H1 (cell line): ENCODE measurements around the gene BMPR1A. TPM values are rescaled to one million over a fixed set of nuclear protein-coding genes. Genes with fewer than 3 reads are reported as not detected.

Experiments used
- CTCF ChIA-PET: fragments of 300-600 bp; sonication (Branson Sonifier 250); formaldehyde crosslinking; loops from one replicate; lab custom pipeline; 2021; ENCODE audit not compliant: partially characterized antibody; lab: Charles Lee
- POLR2A ChIA-PET: fragments of 300-600 bp; sonication (Branson Sonifier 250); formaldehyde crosslinking; loops from one replicate; lab custom pipeline; 2021; ENCODE audit warnings: inconsistent platforms; ENCODE audit not compliant: partially characterized antibody; lab: Charles Lee
- DNase-seq, 2 experiments: peaks; one replicate each; pipeline versions ENCODE4 v3.0.0 to v3.0.0-alpha.2; 2010 to 2022; ENCODE audit warnings: low spot score in 2 of 2, low read depth in 1 of 2, mixed read lengths in 1 of 2
- FAIRE-seq: peaks from 2 replicates; lab custom pipeline; 2011; peaks lifted over from hg19 to GRCh38; lab: Jason Lieb, UNC
- H2AFZ ChIP-seq: 2 replicates; pipeline ENCODE4 v1.8.1; 2012; ENCODE audit warnings: low read length, inconsistent platforms
- H2AK5ac ChIP-seq: 2 replicates; pipeline ENCODE4 v1.6.1; 2013; ENCODE audit warnings: low read depth, low read length
- H2BK120ac ChIP-seq: replicated peaks from 2 replicates; pipeline ENCODE3; 2013; ENCODE audit warnings: low read depth, low read length, inconsistent platforms
- H2BK12ac ChIP-seq: 2 replicates; pipeline ENCODE4 v1.6.1; 2013; ENCODE audit warnings: low read depth, low read length
- H2BK15ac ChIP-seq: 2 replicates; pipeline ENCODE4 v1.6.1; 2013; ENCODE audit warnings: low read length
- H2BK20ac ChIP-seq: 2 replicates; pipeline ENCODE4 v1.6.1; 2013; ENCODE audit warnings: low read length
- H2BK5ac ChIP-seq: 2 replicates; pipeline ENCODE4 v1.6.1; 2013; ENCODE audit warnings: low read depth, low read length
- H3K14ac ChIP-seq: 2 replicates; pipeline ENCODE4 v1.6.1; 2013; ENCODE audit warnings: inconsistent platforms; ENCODE audit not compliant: insufficient read length
- H3K18ac ChIP-seq: 2 replicates; pipeline ENCODE4 v1.6.1; 2013; ENCODE audit warnings: low read length; ENCODE audit errors: extremely low read depth
- H3K23ac ChIP-seq: 2 replicates; pipeline ENCODE4 v1.6.1; 2013; ENCODE audit warnings: inconsistent platforms; ENCODE audit not compliant: insufficient read length
- H3K23me2 ChIP-seq: 2 replicates; pipeline ENCODE4 v1.6.1; 2013; ENCODE audit warnings: low read depth, low read length
- H3K27ac ChIP-seq: 2 replicates; pipeline ENCODE4 v1.6.1; 2011; ENCODE audit warnings: low read depth, low read length, inconsistent platforms
- H3K27me3 ChIP-seq, 4 experiments: replicated peaks in 1 of 4; 1 replicate in 1 of 4; 2 replicates in 3 of 4; pipeline versions ENCODE4 v1.6.1 to v1.8.1; 2011 to 2013; ENCODE audit warnings: low read length in 3 of 4, mild to moderate bottlenecking in 3 of 4, inconsistent platforms in 2 of 4, mixed read lengths in 2 of 4, moderate library complexity in 1 of 4; ENCODE audit not compliant: control insufficient read depth in 3 of 4, insufficient read depth in 3 of 4; ENCODE audit errors: extremely low read depth in 1 of 4
- H3K36me3 ChIP-seq, 4 experiments: 2 replicates each; pipeline versions ENCODE4 v1.6.1 to v1.8.1; 2011 to 2013; ENCODE audit warnings: mild to moderate bottlenecking in 4 of 4, low read length in 3 of 4, moderate library complexity in 2 of 4, control low read depth in 1 of 4, inconsistent platforms in 1 of 4; ENCODE audit not compliant: insufficient read depth in 4 of 4, control insufficient read depth in 2 of 4
- H3K4ac ChIP-seq: replicated peaks from 2 replicates; pipeline ENCODE3; 2013; ENCODE audit warnings: low read length, low read depth, mixed read lengths, inconsistent platforms; ENCODE audit not compliant: insufficient read length
- H3K4me1 ChIP-seq, 4 experiments: replicated peaks in 1 of 4; 1 replicate in 1 of 4; 2 replicates in 3 of 4; pipeline versions ENCODE4 v1.6.1 to v1.8.1; 2011 to 2013; ENCODE audit warnings: low read length in 3 of 4, inconsistent platforms in 2 of 4, mixed read lengths in 1 of 4; ENCODE audit not compliant: insufficient read depth in 4 of 4, control insufficient read depth in 3 of 4
- H3K4me2 ChIP-seq, 2 experiments: 2 replicates each; pipeline versions ENCODE4 v1.6.1 to v1.8.1; 2011 to 2013; ENCODE audit warnings: low read depth in 2 of 2, low read length in 2 of 2, control low read depth in 1 of 2, inconsistent platforms in 1 of 2, mild to moderate bottlenecking in 1 of 2; ENCODE audit not compliant: insufficient read depth in 1 of 2
- H3K4me3 ChIP-seq, 4 experiments: fragments of 200-600, 300-600 bp in 1 of 4; sonication (generic), shearing (Covaris generic), sonication (Bioruptor Twin) in 1 of 4; 2 replicates each; pipeline versions ENCODE4 v1.5.1 to v1.8.1; 2011 to 2016; ENCODE audit warnings: low read length in 4 of 4, low read depth in 3 of 4, control low read depth in 2 of 4, inconsistent platforms in 2 of 4, mild to moderate bottlenecking in 2 of 4, mixed read lengths in 1 of 4, moderate library complexity in 1 of 4; ENCODE audit not compliant: insufficient read depth in 2 of 4; ENCODE audit errors: extremely low read depth in 1 of 4
- H3K56ac ChIP-seq: replicated peaks from 2 replicates; pipeline ENCODE3; 2013; ENCODE audit warnings: low read depth, mild to moderate bottlenecking, mixed read lengths, low read length, inconsistent platforms; ENCODE audit not compliant: insufficient read length
- H3K79me1 ChIP-seq: 2 replicates; pipeline ENCODE4 v1.6.1; 2013; ENCODE audit warnings: low read depth, low read length, control low read depth
- H3K79me2 ChIP-seq, 2 experiments: 2 replicates each; pipeline versions ENCODE4 v1.6.1 to v1.8.1; 2012 to 2013; ENCODE audit warnings: low read length in 2 of 2, mild to moderate bottlenecking in 2 of 2, inconsistent platforms in 1 of 2; ENCODE audit not compliant: insufficient read depth in 2 of 2, control insufficient read depth in 1 of 2
- H3K9ac ChIP-seq, 4 experiments: replicated peaks in 1 of 4; 1 replicate in 1 of 4; 2 replicates in 3 of 4; pipeline versions ENCODE4 v1.6.1 to v1.8.1; 2011 to 2013; ENCODE audit warnings: low read depth in 3 of 4, low read length in 3 of 4, control low read depth in 2 of 4, mild to moderate bottlenecking in 2 of 4, moderate library complexity in 2 of 4, inconsistent platforms in 1 of 4; ENCODE audit errors: extremely low read depth in 1 of 4
- H3K9me3 ChIP-seq, 2 experiments: 2 replicates each; pipeline versions ENCODE4 v1.6.1 to v1.8.1; 2012 to 2013; ENCODE audit warnings: mild to moderate bottlenecking in 2 of 2, moderate library complexity in 2 of 2, control low read depth in 1 of 2, inconsistent platforms in 1 of 2, low read depth in 1 of 2, low read length in 1 of 2, mixed read lengths in 1 of 2; ENCODE audit not compliant: insufficient read depth in 2 of 2
- H4K20me1 ChIP-seq, 2 experiments: replicated peaks in 1 of 2; 2 replicates each; pipeline versions ENCODE3 to v1.8.1; 2011 to 2013; ENCODE audit warnings: inconsistent platforms in 2 of 2, low read length in 2 of 2, mild to moderate bottlenecking in 1 of 2; ENCODE audit not compliant: insufficient read depth in 2 of 2, control insufficient read depth in 1 of 2
- H4K5ac ChIP-seq: 2 replicates; pipeline ENCODE4 v1.6.1; 2013; ENCODE audit warnings: low read length, low read depth, mixed read lengths, inconsistent platforms; ENCODE audit not compliant: insufficient read length
- H4K8ac ChIP-seq: 2 replicates; pipeline ENCODE4 v1.8.0; 2013; ENCODE audit warnings: mild to moderate bottlenecking, moderate library complexity, low read length, inconsistent platforms; ENCODE audit not compliant: insufficient read depth; ENCODE audit errors: extremely low read depth
- H4K91ac ChIP-seq: replicated peaks from 2 replicates; pipeline ENCODE3; 2013; ENCODE audit warnings: low read length, mixed read lengths, inconsistent platforms; ENCODE audit not compliant: insufficient read length
- CHD2 ChIP-seq: IDR thresholded peaks from 2 replicates; pipeline ENCODE4 v1.6.1; 2012; ENCODE audit warnings: low read length, improper control_type of control experiment
- EP300 ChIP-seq, 2 experiments: IDR thresholded peaks; 1 replicate in 1 of 2; 2 replicates in 1 of 2; pipeline ENCODE4 v1.6.1; 2011 to 2012; ENCODE audit warnings: low read depth in 2 of 2, low read length in 2 of 2, mild to moderate bottlenecking in 2 of 2, borderline replicate concordance in 1 of 2, inconsistent platforms in 1 of 2, moderate library complexity in 1 of 2
- NANOG ChIP-seq: IDR thresholded peaks from 2 replicates; pipeline ENCODE4 v1.6.1; 2011; ENCODE audit warnings: low read length, low read depth, mild to moderate bottlenecking, inconsistent platforms; ENCODE audit not compliant: insufficient read depth, poor library complexity, severe bottlenecking
- PHF8 ChIP-seq: fragments of 200-600 bp; sonication (generic); conservative IDR thresholded peaks from 2 replicates; pipeline ENCODE4 v1.7.1; 2012; ENCODE audit warnings: low read depth, mild to moderate bottlenecking, inconsistent platforms, low read length, moderate library complexity
- TAF1 ChIP-seq: IDR thresholded peaks from 2 replicates; pipeline ENCODE4 v1.6.1; 2011; ENCODE audit warnings: mild to moderate bottlenecking, low read depth, low read length
- ZNF274 ChIP-seq: IDR thresholded peaks from 2 replicates; pipeline ENCODE4 v1.7.0; 2012; ENCODE audit warnings: low read length, borderline replicate concordance; ENCODE audit errors: extremely low read depth
- WGBS, 2 experiments: shearing (Covaris generic) in 1 of 2; methylation state at CpG; one replicate each; pipeline versions ENCODE4 v1.1.6 to v1.1.7; 2013 to 2015; ENCODE audit warnings: low lambda C conversion rate in 2 of 2, mixed read lengths in 2 of 2, inconsistent platforms in 1 of 2, low coverage in 1 of 2, missing lambda C conversion rate in 1 of 2; ENCODE audit not compliant: insufficient replicate concordance in 2 of 2, insufficient coverage in 1 of 2, insufficient read length in 1 of 2; ENCODE audit errors: extremely low coverage in 1 of 2, missing lambda C conversion rate in 1 of 2; 5-methylcytosine and 5-hydroxymethylcytosine counted together
- polyA plus RNA-seq, 7 experiments: library from polyadenylated mRNA; depleted of rRNA in 3 of 7; stranded (reverse) in 5 of 7; unstranded in 2 of 7; fragments of >200 nt in 5 of 7; fragments of 200-250 nt in 2 of 7; gene quantifications; 1 replicate in 5 of 7; 2 replicates in 1 of 7; 4 replicates in 1 of 7; pipeline versions ENCODE4 v1.2.1 to v1.2.3, GENCODE V29; 2011 to 2013; ENCODE audit warnings: missing spikeins in 2 of 7, mixed read lengths in 2 of 7
- total RNA-seq: library from RNA; stranded (reverse); fragmentation: NEBNext Ultra II Directional; extraction: Animal tissue kit (Norgen Biotek cat#: 25700); gene quantifications from 2 replicates; pipeline ENCODE4 v1.2.1, GENCODE V29; 2021

The BMPR1A gene
- total and polyA plus RNA-seq, 2 of the 8 experiments (the other 6 are each of a cell fraction or from before 2014, with no cell fraction given) = 34.4 to 129 TPM

DNA sequence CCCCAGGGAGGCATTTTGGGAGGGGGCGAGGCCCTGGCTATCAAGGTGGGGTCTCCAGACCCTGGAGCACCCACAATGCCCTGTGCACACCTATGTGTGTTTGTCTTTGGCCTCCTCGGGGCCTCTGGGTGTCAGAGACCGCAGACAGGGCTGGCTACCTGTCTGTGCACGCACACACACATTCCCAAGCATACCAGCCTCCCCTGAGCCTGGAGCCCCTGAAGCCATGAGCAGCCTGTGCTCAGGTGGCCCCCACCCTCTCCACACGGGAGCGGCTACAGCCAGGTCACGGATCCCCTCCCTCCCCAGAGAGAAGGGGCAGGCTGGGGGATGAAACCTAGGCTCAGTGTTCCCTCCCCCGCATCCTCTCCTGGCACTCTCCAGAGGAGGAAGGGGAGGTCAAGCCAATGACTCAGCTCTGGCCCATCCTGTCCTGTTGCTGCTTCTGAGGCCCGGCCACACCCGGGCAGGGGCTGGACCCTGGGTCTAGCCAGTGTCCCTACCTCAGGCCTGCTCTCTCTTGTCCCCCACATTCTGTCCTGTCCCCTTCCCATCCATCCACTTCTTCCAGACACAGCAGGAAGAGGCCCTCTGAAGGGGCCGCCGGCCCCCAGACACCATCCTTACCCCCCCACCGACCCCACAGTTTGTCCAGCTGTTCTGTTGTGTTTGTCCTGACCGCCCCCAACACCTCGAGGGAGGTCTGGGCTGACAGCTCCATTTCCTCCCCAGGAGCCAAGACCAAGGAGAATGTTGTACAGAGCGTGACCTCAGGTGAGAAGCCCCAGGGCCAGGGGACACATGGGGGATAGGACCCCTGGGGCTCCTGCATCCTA lies 202.7 kb downstream of the BMPR1A start:
- peak overlapping the region; percentile 100 for H2AK5ac ChIP-seq
- no peaks in the 10 kb centered on the region for H3K79me2 ChIP-seq
- POLR2A ChIA-PET = interaction anchor here (1.1 to 2.2 kb wide), 3 partner anchors 13 to 18 kb away, joined by 4 to 10 read pairs (median 6); no protein-coding TSS in a partner anchor
- H3K18ac ChIP-seq = peak overlapping the region; percentile 93
- H4K91ac ChIP-seq = peak overlapping the region; percentile 96
- no peaks in the 10 kb centered on the region for H3K36me3 ChIP-seq
- H2BK12ac ChIP-seq = peak overlapping the region; percentile 99; the same call in 1 of the 2 replicates
- no peaks in the 10 kb centered on the region for H3K27me3 ChIP-seq
- no peak overlapping the region for H3K56ac ChIP-seq
- H3K9ac ChIP-seq = no peak overlapping the region
- peak overlapping the region; percentile 53; the same call in 1 of the 2 replicates for H4K8ac ChIP-seq
- no peak overlapping the region for H3K14ac ChIP-seq
- no peaks in the 10 kb centered on the region for H3K79me1 ChIP-seq
- no peaks in the 10 kb centered on the region for H4K20me1 ChIP-seq
- H2AFZ ChIP-seq = no peak overlapping the region
- H3K9me3 ChIP-seq = no peaks in the 10 kb centered on the region
- peak overlapping the region; percentile 99; the same call in 1 of the 2 replicates for H2BK20ac ChIP-seq
- no peak overlapping the region for H3K27ac ChIP-seq
- peak overlapping the region; percentile 12 for H3K4ac ChIP-seq
- DNase-seq = peak in 1 of 2 experiments; percentile 54
- H2BK15ac ChIP-seq = peak overlapping the region; percentile 100; the same call in 1 of the 2 replicates
- no peak overlapping the region for H3K4me3 ChIP-seq
- H3K23ac ChIP-seq = no peak overlapping the region
- no peak overlapping the region for H3K4me2 ChIP-seq
- FAIRE-seq = no peak
- peak overlapping the region; percentile 79 for H2BK120ac ChIP-seq
- peaks cover 16 to 53% (median 41%) of the 10 kb centered on the region in 4 experiments for H3K4me1 ChIP-seq
- peak overlapping the region; percentile 28 for H4K5ac ChIP-seq
- no peaks in the 10 kb centered on the region for H3K23me2 ChIP-seq
- WGBS, 2 experiments = 81% methylated on average over 12 of the region's 16 CpGs; no CpG with 5 or more reads in 1 of the 2 experiments
- CTCF ChIA-PET = interaction anchor here (1.1 to 26.4 kb wide), 8 partner anchors 1 to 273 kb away, joined by 3 to 975 read pairs (median 8); partner anchors contain the start of genes ADIRF, MMRN2 and SNCG
- peak overlapping the region; percentile 99; the same call in 1 of the 2 replicates for H2BK5ac ChIP-seq
- TF ChIP-seq PHF8 (no peak), EP300 (IDR thresholded peaks at IDR 0.05; ENCODE audit: borderline replicate concordance in 1 of 2, low read depth in 2 of 2, low read length in 2 of 2) (no peak), CHD2 (no peak), TAF1 (no peak), ZNF274 (no peak), NANOG (no peak)
